ENCODE data around the gene BBX.
"Not testable (repeated sequence)": the region's sequence is repeated elsewhere in the genome, so short reads cannot be mapped to it uniquely, and the experiment has no call there.

The BBX gene

DNA sequence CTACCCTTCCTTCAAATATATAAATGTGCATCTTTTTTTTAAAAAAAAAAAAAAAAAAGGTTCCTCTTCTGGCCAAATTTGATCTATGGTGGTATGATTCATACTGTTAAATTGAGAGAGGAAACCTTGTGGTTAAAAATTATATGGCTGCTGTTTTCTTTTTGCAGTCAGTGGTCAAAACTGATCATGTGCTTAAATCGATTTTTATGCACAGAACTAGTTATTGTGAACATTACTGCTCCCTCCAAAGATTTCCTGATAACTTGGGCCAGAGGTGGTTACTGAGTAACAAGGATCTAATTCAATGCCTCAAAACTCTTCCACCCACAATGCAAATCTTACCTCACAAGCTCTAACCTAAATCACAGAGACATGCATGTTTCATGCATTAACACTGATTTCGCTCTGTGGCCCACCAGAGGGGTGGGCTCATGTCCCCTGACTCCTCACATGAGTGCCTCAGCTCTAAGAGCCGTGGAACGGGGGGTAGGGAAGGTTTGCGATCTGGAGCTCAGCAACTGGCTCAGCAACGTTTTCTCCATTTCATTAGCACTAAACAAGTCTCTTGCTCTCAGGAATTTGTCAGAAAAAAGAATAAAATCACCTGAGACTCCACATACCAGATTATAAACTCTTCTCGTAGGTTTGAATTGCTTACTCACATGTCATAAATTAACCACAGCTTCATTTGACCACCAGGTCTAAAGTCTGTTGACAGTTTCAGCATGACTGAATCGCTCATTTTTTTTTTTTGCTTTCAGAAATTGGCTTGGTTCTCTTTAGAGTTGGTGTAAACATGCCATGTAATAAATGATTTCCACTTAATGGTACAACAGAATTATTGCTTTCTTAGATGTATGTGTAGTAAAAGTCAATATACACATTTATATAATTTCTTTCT is 287.7 kb downstream of the BBX start:
- DNase-seq, result no peak

DNA sequence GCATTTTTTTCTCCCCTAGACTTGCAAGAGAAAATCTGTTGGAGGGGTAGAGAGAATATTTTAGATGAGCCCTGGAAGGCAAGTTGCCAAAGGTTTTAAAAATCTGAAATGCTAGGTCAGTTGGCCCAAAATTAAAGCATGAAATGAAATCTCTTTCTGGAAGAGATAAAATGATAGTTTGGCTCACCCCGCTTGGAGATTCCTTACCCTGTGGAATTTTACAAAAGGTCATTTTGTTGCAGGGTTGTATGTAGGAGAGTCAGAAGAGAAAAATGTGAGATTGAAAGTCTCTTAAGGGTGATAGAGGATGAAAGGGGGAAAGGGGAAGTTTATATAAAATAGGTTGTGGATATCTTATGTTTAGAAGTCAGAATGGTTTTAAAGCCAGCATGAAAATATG is 290.3 kb downstream of the BBX start:
- DNase-seq, result no peak

DNA sequence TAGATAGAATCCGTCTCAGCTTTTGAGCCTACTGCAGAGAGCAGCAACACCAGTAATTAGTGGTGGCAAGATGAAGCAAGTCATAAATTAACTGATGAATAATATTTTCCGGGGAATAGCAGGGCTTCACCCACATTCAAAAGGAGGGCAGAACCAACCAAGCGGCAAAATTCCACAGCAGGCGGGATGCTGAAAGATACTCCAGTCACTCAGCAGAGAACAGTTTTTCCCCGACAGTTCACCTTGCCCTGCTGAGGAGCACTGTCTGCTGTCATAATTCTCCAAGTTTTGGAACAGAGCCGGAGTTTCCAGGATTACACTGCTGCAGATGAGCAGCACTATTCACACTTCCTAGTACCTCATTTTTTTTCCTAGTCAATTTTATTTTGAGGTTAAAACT is 293.3 kb downstream of the BBX start:
- no peak for DNase-seq

DNA sequence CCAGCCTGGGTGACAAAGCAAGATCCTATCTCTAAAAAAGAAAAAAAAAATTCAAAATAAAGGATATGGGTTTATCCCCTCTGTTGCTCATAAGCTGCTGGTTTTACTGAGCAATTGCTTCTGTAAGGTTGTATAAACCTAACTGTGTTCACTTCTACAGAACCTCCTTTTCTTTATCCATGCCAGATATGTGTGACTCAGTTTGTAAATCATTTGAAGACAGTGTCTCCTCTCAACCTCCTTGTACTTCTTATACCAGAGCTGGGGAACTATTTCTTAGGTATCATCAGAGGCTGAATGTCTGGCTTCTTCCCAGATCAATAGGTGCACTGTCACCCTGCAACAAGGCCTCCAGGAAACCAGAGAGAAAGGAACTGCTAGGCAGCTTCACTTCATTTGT is 294.3 kb downstream of the BBX start:
- DNase-seq, result no peak

DNA sequence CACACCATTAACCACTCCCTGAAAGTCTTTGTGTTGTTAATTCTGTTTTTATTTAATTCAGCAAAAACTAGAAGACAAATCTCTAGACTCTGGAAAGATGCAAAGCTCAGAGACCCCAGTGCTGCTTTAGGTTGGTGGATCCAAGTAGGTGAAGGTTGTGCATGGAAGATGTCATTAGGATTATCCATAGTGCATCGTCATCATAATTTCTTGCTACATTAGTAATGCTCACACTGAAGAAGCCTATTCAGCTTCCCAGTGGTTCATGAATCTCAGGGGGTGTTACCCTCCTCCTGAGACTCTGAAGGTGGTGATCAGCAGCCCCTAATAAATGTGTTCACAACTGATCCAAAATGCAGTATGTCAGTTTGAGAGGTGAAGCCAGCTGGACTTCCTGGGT is 295.3 kb downstream of the BBX start:
- no peak for DNase-seq

DNA sequence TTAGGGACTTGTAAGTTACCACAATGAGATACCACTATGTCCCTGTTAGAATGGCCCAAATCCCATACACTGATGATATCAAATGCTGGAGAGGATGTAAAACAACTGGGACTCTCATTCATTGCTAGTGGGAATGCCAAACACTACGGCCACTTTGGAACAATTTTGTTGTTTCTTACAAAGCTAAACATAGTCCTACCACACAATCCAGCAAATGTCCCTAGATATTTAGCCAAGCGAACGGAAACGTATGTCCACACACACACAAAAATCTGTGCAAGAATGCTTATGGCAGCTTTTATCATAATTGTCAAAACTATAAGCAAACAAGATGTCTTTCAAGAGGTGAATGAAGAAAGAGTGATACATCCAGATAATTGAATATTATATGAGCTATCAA is 296.9 kb downstream of the BBX start:
- DNase-seq, result no peak

DNA sequence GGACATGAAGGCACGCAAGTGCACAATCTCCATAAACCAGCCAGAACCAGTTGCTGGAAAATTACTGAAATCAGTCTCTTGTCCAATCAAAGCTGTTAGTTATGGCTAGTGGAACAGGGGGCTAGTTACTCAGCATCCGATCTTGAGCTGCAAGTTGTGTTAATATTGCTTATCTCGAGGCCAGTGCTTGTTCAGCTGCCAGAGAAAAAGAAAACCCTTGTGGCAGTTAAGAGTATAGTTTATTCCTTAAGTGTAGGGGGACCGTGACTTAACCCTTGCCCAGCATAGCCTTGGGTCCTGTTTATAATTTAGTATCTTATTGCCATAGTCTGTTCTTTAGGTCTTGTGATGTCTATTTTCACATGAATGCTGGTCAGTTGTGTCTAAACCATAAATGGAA is 299.5 kb downstream of the BBX start:
- no peak for DNase-seq

DNA sequence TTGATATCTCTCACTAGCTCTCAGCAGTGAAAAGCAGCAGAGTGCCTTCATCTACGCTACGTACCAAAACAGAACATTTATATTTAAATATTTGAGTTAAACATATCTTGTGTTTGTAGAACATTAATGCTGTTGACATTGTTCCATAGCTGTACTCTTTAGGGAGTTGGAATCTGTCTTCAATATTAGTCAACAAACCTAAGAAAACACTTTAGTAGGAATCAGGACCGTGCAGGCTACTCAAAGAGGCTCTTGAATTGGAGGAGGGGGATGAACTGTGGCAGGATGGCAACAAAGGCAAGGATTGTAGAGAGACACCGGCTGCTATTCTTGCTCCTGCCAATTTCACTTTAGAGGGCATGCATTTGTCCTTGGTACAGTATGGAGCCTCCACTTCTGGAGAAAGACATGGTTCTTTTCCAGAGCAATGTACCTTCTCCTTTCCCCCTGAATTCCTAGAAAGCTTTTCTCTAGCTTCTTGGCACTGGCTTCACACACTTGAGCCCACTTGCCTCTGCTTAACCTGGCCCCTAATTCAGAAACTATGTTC is 302.1 kb downstream of the BBX start:
- DNase-seq, result no peak

DNA sequence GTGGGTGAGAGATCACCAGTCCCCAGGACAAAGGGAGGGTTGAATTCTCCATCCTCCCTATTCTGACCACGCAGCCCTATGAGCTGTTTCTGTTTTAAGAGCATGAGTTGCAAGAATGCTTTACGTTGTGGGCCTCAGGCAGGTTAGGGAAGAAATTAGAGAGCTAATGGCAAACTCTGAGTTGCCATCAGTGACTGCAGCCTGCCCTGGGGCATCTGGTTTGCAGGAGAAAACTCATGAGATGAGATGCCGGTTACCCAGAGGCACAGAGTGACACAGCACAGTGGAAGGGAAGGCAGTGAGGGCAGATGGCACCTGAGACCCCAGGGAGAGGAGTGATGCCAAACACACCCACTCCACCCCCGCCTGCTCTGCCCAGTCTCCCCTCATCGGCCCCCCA is 302.8 kb downstream of the BBX start:
- no peak for DNase-seq

DNA sequence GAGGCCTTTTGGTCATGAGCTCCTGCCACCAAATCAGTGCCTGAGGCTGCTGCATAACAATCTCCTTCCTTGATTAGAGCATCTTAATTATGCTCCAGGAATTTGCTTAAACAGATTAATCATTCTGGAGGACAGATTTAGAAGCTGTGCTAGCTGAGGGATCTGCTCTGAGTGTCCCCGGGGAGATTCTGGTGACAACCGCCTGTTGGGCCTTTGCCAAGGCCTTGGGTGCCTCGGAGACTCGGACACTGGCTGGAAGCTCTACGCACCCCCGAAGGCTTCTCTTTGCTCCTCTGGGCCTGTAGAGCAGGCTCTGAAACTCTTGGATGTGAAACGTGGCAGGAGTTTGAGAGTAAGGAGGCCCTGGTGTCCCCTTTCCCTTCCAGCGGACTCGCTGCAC is 304.0 kb downstream of the BBX start:
- DNase-seq, result no peak

DNA sequence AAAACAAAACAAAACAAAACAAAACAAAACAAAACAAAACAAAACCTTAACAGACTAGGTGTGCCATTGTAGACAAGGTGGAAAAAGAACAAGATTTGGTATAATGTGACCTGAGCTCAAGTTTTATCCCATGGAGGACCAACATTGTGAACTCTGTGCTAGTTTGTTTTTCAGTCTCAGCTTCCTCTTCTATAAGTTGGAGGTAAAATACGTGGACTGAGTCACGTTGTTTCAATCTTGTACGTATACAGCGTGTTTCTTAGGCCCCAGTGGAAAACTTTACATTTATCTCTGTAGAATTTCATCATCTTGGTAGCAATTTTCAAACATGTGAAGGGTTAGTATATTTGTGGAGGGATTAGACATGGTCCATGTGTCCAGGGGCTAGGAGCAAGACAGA is 306.4 kb downstream of the BBX start:
- no peak for DNase-seq

DNA sequence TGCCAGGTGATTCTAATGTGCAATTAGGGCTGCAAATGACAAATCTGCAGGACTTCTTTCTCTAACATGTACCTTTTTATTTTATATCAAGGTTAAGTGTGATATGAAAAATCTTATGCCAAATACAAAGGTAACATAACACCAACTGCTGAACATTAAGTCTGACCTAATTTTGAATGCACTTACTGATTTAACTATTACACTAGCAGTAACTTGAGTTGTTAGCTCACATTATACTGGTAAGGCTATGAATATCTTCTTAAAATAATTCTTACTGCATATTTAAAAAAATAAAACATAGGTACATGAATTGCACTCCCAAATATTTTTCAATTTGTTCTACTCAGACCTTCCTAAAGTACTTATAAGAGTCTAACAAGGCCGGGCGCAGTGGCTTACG is 308.8 kb downstream of the BBX start:
- no peak for DNase-seq

DNA sequence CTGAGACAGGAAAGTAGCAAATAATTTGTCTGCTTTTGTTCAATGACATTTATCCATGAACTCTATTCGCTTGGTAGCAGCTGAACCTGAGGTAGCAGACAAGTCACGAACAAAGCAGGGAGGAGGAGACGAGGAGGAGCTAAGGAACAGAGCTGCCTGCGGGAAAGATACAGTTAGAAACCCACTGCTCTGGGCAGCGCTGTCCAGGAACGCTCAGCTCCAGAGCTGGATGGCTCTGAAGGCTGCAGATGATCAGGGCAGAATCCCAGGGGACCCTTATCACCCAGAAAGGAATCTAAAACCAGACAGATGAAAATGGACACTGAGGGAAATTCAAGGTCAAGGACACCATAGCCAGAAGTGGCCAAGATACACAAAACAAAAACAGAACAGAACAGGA is 310.3 kb downstream of the BBX start:
- DNase-seq, result no peak

DNA sequence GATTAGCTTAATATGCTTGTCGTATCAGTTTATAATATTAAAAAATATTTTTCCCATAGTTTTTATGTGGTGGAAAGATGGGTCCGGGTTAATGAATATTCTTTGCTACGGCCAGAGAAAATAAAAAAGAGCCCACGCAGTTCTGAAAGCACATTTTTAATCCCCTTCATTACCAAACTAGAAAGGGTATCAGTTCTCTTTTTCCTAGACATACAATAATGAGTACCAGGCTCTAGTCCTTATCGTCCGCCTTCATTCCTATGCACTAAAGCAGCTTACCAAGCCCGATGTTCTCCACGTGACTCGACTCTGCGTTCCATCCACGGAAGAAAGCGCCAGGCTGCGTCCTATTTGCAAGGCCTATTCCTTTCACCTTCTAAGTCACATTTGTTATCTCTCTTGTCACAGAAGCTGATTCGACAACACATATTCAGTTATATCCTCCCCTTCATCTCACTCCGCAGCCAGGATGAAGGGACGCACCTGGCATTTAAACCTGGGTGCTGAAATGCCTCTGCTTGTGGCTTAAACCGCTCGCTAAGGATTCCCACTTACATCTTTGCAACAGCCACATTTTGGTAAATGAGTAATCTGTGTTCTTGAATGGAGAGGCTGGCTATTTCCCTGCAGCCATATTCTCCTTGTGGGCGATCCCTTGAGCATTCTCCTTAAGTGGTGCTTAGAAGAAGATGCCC is 311.1 kb downstream of the BBX start:
- no peak for DNase-seq

DNA sequence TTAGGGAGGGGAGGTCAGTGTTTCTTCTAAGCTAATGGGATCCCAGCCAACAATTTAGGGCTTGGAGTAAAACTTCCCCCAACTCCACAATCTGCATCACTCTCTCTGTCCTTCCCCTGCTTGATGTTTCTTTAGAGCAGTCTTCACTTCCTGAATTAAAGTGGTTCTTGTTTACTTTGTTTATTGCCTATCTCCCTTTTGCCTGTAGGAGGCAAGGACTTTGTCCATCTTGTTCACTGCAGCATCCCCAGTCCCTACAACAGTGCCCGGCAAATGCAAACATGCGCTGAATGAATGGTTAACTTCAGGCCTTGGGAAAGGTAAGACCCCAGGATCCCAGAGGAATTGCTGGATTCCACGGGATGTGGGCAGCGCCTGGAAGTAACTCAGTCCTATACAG is 312.2 kb downstream of the BBX start:
- not testable (repeated sequence) for DNase-seq

DNA sequence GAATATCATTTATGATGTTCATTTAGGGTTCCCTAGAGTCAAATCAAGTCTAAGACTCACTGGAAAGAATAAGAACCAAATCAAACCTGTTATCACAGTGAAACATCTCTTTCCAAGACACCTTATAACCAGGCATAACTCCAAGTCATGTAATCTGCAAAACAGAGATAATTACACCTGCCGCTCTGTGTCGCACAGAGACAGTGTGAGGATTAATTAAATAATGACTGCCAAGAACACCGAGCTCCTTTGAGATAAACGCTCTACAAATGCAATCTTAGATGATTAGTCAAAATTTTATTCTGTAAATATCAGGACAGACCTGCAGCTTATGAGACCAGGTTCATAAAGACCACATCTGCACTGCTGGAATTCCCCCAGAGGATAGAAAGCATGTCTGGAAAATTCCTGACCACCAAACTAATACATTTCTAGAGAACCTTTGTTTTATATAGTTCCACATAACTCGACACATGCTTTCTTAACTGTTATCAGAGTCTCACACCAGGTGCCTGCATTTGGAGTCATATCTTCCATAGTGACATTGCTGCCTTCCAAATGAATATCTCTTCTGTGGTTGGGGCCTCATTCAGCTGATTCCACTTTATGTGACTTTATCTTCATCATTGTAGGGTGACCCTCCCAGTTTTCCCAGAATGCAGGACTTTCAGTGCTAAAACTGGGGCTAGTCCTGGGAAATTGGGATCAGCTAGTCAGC is 315.3 kb downstream of the BBX start:
- DNase-seq, result no peak

DNA sequence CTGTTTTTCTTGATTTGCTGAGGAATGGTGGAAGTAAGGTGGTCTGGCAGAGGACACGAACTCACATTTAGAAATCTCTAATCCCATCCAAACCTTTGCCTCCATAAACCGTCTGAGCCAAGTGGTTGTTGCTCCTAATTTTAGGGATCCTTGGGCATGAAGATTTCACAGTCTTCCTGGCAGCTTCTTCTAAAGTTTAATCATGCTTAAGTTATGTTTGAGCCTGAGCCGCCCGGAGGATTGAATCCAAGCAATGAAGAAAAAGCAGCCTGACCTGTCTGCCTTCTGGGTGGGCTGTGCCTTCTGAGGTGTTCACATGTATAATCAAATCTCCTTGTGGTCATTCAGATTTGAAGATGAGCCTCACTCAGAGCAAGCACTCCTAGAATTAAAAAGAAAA is 319.1 kb downstream of the BBX start:
- DNase-seq, result no peak

DNA sequence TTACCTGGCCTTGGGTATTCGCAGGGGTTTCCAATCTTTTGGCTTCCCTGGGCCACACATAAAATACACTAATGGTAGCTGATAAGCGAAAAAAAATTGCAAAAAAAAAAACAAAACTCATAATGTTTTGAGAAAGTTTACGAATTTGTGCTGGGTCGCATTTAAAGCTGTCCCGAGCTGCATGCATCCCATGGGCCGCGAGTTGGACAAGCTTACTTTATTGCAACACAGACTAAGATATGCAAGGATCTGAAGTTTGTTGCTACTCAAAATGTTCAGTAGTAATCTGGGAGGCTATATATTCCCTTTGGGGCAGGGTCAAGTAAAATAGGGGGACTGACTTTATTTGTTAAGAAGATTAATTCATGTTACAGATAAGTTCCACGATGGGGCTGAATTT is 320.2 kb downstream of the BBX start:
- DNase-seq, result no peak

DNA sequence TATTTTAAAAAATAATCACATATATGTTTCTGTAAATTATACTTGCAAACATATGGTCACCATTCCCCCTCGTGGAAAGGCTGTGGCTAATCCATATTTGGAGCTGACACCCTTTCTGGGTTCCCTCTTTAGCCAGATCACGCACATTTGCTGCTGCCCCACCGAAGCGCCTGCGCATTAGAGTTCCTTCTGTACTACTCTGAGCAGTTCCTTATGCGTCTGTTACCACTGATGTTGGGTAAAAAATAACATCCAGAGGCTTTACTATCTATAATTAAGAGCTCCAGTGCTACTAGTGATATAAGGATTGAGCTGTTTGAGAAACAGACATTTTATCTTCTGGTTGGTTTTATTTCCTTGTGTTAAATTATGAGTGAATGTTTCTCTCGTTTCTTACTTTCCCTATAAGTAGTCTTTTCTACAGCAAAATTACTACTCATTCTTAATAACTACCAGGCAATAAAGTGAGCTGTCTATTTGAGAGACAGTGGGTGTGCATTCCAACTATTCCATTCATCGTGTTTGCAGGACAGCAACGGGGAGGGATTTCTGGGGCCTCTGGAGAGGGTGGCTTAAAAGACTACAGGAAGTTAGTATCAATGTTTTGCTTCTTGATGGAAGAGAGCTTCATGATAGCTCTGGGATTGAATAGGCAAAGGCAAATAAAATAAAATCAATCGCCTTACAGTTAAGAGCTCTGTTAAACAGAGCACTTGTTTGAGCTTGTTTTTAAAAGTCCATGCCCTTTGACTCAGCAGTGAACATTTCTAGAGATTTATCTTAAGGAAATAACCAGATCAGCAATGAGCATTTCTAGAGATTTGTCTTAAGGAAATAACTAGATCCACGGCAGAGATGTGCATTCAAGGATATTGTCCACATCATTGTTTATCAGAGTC is 322.9 kb downstream of the BBX start:
- DNase-seq, result no peak

DNA sequence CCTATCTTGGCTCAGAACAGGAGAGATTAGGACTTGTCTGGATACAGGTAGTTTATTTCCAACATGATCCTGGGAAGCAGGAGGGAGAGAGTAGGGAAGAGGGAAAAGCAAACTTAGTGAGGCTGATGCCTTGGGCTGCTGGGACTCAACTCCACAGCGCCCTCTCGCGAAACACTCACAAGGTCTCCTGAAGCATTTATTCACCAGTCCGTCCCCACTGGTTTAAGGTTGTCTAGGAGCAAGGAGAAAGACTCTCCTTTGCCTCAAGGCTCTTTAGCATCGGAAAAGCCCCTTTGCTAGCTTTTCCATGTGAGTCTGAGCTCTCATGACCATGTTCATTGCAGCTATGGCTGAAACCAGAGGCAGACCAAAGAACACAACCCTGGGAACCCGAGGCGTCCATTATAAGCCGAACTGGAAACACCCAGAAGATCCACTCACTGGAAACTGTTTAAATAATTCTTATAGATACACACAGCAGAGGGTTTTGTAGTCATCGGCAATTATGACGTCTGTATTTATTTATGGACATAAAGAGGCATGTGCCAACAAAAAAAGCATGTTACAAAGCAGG is 323.6 kb downstream of the BBX start:
- no peak for DNase-seq

DNA sequence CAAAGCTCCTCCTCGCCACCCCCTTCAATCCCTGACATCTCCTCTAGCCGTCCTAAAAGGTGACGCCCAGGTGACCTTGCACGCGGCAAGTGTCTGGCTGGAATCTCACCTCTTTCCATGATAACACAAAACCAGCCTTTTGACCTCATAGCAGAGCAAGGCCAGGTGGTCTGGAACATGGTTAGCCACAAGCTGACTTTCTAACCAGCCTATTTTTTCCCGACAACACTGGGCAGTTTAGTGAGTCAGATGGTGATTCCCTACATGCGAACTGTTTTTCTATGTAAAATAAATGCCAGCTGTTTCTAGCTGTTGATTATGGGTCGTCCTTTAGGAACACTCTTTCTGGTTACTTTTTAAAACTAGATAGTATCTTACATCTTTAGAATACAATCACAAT is 325.0 kb downstream of the BBX start:
- DNase-seq, result no peak

DNA sequence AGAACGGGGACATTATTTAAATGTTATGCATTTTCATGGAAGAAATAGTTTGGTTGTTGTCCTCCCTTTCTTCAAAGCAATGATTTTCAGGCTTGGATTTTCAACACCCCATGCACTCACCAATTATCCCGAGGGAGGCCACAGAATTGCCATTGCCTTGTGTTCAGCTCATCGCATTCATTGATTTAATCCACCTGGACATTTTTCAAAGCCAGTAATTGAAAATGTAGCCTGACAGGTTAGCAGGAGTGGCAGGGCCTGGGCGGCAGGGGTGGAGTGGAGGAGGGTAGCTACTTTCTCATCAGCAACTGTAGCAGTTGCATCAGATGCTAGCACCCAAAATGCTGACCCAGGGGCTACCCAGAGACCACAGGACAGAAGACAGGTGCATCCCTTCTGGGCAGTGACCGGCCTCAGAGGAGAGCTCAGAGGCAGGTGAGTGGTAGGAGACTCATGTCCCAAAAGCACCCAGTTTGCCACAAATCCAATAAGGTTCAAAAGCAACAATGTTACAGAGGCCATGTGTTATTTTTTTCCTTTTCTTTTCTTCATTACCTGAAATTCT is 325.7 kb downstream of the BBX start:
- DNase-seq, result no peak

All from effector CD8-positive, alpha-beta T cell (primary cell).